Kidney capillary endothelial cell (primary cell): ENCODE results near the gene CELF4.

Experiments used
- DNase-seq: peaks from one replicate; pipeline ENCODE4 v3.0.0-alpha.2; 2018; ENCODE audit warnings: low spot score

CELF4 gene

DNA sequence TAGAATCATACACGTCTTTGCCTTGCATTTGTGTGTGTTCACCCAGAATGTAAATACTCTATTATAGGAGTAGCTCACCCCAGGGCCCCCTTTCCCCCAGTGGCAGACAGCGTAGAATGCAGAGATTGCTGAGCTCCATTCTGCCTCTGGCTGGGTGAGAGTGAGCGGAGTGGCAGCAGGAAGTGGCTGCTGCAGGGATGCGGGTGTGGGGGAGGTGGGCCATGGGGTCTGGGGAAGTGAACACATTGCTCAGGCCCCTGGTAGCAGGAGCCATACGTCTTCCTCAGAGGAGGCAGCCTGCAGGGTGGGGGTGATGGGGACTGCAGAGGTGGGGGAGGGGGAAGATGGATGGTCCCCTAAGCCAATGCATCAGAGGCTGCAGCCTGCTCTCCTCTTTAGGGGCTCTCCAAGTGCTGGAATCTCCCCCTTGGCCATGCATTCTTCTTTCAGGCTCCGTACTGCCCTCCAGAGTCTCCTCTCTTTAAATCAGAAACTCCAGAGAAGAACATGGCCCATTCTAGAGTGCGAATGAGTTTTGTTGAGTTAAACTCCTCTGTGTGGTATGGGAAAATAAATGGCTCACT lies 72.2 kb downstream of the CELF4 start:
- DNase-seq, result no peak

GRCh38 chr18:37492952-37493351 lies 72.6 kb downstream of the CELF4 start:
- DNase-seq, result no peak

DNA sequence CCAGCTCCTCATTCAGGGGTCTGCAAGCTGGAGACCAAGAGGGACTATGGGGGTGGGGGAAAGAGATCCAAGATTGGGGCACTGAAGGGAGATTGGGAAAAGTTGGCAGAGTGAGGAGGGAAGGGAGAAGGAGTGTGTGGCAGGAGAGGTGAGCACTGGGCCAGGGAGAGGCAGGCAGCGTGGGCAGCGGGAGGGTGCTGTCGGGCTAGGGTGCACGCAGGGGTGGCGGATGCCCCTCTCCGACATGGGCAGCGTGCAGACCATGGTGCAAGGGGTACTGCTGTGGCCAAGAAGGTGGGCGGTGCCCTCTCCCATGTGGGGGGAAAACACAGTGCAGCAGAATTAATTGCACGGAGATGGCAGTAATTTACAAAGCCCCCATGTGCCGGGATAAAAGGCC lies 74.1 kb downstream of the CELF4 start:
- DNase-seq, result no peak

- no peak for DNase-seq
These were observed 75.6 kb downstream of the CELF4 start for GRCh38 chr18:37489998-37490397.

GRCh38 chr18:37489011-37489410 lies 76.6 kb downstream of the CELF4 start:
- DNase-seq, result no peak

DNA sequence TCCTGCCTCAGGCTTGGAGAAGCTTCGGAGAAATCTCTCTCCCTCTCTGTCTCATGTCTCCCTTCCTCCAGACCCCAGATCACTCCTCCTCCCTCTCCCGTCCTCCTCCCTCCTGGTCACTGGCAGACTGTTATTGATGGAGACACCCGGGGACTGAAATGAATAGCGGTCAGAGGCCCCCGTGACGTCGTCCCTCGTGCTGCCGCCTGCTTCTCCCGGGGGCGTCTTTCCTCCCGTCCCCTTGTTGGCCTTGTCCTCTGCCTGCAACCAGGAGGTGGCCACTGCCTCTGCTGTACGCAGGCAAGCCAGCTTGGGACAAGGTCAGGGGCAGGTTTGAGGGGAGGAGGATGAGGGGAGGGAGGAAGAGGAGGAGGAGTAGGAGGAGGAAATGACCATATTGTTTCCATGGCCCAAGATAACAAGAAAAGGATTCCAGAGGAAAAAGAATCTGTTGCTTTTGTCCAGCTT lies 78.2 kb downstream of the CELF4 start:
- no peak for DNase-seq

- no peak for DNase-seq
These were observed 78.8 kb downstream of the CELF4 start for GRCh38 chr18:37486848-37487247.

GRCh38 chr18:37484983-37485834 lies 80.4 kb downstream of the CELF4 start:
- DNase-seq, result peak; percentile 24

DNA sequence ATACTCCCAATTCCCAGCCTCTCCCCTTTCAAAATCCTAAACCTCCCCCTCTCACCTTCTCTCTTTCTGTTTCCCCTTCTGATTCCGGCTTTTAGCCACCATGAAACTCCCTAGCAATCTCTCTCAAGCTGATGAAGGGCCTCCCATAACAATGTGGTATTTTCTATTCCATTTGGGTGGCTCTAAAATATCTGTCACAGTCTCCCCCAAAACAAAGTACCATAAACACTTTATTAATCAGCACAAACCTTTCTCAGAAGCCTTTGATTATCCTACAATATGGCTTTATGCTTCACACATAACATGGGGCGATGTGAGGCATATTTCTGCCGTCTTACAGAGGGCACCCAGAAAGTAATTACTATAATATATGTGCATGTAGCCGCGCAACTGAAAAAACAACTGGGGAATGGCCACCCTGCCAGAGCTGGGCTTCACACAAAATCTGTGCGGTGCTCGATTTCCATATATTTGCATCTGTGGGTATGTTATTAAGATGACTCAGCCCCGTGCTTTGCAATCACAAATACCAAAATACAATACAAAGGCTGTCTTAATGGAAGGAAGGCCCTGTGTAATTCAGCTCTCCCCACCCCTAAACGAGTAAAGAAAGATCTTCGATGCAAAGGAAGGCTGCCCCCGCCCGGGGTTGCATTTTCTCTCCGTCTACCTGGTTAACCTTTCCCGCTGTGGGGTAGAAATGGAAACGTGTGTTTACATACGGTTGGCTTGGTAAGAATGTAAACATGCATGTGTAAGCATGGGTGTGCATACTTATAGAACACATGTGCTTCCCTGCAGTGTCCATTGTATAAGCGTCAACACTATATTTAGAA lies 81.4 kb downstream of the CELF4 start:
- DNase-seq, result no peak

DNA sequence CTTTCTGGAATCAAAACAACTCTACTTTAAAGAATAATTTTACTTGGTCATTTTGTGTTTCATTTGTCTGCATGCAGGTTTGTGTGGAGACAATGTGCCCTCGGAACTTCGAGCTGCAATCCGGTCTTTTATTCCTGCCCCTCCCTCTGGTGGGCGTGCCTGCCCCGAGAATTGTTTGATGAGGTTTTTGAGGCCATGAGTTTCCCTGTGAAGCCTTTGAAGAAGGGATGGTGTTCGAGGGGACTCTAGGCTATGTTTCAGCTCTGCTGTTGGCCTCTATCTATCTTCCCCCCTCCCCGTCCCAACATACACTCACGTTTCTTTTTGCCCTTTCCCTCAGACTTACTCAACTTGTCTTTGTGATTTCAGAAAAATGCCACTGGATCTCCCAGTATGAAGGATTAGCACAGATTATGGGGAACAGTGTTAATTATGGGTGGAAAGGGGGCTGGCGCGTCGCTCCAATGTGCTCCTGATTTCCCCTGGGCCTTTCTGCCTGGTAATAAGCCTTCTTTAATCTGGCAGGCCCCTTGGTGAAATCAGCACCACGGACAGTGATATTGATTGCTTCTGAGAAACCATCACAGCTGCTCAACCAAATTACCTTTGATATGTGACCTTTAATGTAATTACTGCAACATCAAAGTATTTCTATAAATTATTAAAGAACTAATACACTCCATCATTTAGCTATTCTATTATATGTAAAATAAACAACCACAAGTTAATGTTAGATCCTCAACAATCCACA lies 82.2 kb downstream of the CELF4 start:
- DNase-seq, result peak; percentile 9

DNA sequence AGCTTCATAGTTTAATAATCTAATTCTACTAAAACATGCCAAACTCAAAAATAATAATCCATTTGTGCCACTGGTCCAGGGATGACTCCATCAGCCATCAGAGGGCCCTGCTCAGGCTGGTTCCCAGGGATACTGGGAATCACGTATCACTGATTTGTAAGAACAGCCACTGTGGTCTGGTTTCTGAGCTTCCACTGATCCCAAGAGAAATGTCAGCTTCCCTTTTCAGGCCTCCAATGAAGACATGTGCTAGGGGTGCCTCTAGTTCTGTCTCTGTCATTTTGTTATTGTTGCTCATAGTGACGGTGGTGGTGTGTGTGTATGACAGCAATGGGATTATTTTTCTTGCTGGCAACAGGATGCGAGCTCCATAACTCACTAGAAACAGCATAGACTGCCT lies 83.2 kb downstream of the CELF4 start:
- DNase-seq, result no peak

- DNase-seq, result no peak
These were observed 83.6 kb downstream of the CELF4 start for GRCh38 chr18:37482002-37482401.

- no peak for DNase-seq
These were observed 84.1 kb downstream of the CELF4 start for GRCh38 chr18:37481491-37481890.

GRCh38 chr18:37481072-37481471 lies 84.5 kb downstream of the CELF4 start:
- no peak for DNase-seq

DNA sequence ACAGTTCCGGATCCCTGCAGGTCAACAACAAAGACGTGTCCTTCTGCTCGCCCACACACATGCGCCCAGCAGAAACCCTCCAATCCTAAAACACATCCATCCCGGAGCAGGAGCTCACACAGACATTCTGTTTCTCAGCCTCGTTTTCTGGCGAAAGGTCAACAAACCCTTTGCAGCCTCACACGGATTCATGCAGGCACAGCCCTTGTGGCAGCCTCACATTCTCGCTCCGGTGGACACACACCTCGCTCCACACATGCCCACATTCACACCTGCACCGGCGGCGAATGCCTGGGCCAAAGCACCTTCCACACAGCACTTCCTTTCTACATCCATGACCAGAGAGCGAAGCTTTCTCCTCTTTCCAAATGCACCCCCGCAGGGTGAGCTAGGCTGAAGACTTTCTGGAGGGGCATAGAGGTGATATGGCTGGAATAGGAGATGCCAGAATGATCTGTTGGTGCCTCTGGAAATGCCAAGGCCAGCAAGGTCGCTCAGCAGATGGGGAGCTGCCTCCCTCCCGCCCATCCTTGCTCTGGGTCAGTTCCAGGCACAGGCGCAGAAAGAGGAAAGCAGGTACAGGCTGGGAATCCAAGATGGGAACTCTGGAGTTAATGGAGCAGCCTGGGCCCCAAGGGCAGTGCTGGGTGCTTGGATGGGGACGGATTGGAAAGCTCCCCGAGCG lies 88.8 kb downstream of the CELF4 start:
- DNase-seq, result no peak

GRCh38 chr18:37476182-37476581 lies 89.4 kb downstream of the CELF4 start:
- peak; percentile 20 for DNase-seq

DNA sequence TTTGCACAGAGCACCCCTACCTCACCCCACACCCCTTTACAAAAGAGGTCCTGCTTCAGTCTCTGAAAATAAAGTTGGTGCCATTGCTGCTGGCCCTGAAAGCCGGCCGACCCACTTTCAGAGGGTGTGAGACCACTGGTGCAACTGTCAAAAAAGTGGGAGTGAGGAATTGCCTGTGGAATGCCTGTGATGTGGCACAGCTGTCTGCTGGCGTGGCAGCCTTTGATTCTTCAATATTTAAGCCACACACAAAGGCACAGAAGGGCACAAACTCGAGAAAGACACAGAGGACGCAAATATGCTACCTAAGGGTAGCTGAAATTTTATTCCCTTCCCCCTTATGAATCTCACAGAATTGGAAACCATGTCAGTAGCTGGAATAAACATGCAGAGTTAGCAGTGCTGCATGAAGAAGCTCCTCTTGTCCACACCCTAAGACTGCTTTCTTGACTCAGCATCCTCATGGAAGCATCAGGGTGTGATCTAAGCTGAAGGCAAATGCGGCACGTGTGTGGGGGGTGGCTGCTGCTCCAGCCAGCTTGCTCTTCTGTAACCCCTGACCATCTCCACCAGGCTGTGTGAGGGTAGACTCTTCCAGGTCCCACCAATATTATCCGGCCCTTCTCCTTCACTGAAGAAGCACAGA lies 92.3 kb downstream of the CELF4 start:
- no peak for DNase-seq

DNA sequence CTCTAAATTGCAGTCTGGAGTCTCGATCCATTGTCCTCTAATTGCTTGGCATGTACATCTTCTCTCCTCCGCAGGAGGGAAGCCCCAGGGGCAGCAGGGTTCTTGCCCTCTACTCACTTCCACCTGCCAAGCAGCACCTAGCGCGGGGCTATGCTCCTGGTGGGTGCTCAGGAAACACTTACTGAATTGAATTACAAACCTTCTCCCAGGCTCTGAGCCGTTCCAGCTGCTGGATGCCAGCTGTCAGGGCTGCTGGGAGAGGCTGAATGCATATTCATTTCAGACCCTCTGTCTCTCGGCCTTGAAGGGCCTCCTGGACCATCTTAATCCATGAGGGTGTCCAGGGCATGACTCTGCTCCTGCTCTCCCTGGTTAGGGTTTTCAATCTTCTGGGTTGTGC lies 94.0 kb downstream of the CELF4 start:
- no peak for DNase-seq

- DNase-seq, result no peak
These were observed 94.6 kb downstream of the CELF4 start for GRCh38 chr18:37470986-37471385.

DNA sequence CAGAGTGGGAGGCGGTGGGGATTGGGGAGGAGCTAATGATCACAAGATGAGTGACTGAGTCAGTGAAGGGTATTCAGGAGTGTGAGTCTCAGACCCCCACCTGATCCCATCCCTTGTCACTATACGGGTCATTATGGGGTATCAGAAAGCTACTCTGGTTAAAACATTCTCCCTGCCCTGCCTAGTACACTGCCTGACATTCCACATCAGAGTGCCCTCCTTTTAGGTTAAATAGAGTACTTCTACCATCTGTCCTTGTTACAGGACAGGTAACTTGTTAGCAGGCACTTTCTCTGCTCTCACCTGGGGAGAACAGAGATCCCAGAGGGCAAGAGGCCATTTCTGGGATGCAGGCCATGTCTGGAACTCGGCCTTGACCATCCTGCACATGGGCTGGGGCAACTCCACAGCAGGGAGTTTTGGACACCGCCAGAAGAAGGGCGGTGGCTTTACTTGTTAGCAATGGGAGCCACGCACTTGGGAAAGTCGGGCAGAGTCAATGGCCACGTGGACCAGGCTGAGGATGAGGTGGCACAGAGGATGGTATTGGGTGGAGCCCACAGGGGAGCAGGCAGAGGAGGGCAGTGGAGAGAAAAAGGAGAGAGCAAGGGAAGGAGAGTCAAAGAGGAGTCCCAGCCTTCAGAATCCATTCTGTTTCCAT lies 98.5 kb downstream of the CELF4 start:
- no peak for DNase-seq
